Activated CD4-positive, alpha-beta T cell treated with anti-CD3 and anti-CD28 coated beads, Interleukin-2, Interleukin-4, amounts not matched to agents 100 ng/mL and 50 ng/mL, durations not matched to agents 16 hours and 8 hours (primary cell): ENCODE results near the gene TDRD9.

Experiments
- DNase-seq: peaks from one replicate; pipeline ENCODE4 v3.0.0-alpha.2; 2020; ENCODE audit warnings: low spot score

TDRD9 gene

DNA sequence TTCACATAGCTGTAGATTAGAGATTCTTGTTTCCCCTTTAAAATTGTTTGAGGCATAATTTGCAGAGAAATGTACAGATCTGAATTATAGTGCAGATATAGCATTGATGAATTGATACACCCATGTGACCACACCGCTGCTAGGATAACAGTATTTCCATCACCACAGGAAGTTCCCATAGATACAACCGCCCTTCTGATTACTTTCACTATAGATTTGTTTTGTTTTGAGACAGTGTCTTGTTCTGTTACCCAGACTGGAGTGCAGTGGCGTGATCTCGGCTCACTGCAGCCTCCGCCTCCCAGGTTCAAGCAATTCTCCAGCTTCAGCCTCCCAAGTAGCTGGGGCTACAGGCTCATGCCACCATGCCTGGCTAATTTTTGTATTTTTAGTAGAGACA, 148.5 kb downstream of the TDRD9 start:
- DNase-seq, result peak; percentile 46

- peak; percentile 90 for DNase-seq
Measured at GRCh38 chr14:104078031-104078455, 149.8 kb downstream of the TDRD9 start.

GRCh38 chr14:104080376-104081260, 152.4 kb downstream of the TDRD9 start:
- DNase-seq, result no peak

DNA sequence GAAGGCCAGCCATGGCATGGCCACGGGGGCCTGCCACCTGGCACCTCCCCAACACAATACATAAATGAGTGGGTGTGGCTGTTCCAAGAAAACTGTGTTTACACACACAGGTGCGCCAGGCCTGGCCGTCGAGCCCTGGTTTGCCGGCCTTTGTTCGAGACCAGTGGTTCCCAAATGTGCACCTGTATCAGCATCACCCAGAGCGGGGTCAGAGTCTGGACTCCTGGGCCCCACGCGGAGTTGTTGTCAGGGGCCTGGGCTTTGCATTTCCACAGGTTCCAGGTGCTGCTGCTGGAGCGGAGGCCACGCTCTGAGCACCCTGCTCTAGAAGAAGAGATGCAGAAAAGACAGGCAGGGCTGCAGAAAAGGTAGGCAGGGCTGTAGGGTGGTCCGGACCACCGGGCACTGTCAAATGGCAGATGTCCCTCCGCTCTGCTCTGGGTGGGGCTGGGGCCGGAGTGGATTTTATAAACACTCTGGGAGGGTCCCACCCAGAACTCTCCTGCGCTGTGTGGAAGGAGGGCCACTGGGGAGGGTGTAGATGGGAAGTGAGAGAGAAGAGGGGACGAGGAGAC, 153.1 kb downstream of the TDRD9 start:
- DNase-seq, result no peak

GRCh38 chr14:104081951-104082464, 153.8 kb downstream of the TDRD9 start:
- no peak for DNase-seq

- DNase-seq, result no peak
Measured at GRCh38 chr14:104082807-104083206, 154.6 kb downstream of the TDRD9 start.

- DNase-seq, result no peak
Measured at GRCh38 chr14:104084251-104085002, 156.2 kb downstream of the TDRD9 start.

DNA sequence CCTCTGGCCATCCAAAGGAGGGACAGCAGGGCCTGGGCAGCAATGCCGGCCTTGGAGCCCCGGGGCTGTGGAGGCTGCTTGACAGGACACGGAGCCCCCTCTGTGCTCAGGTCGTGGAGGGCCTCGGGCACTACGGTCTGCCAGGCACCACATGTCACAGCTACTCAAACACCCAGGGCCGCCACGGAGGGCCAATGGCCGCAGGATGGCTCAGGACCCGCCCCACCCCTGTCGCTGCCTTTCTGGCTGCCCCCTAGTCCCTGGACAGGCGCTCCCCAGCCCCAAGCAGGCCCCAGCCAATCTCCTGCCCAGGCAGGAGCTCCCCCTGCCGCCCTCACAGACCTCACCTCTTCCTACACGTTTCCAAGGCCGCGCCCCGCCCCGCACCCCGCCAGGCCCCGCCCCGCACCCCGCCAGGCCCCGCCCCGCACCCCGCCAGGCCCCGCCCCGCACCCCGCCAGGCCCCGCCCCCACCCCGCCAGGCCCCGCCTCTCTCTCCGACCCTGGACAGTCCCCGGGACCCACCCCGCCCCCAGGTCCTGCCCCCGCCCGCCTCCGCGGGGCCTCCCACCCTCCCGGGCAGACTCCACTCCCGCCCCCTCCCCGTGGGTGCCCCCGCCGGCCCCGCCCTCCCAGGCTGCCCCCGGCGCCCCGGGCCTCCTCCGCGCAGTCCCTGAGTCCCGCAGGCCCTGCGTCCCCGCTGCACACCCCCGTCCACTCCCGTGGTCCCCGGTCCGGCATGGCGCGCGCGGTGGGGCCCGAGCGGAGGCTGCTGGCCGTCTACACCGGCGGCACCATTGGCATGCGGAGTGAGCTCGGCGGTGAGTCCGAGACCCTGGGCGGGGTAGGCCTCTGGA, 157.0 kb downstream of the TDRD9 start, which contains the start of gene ASPG:
Gene ASPG, plus strand, starts transcription at position 669 of the 857 bp plus-strand sequence. Its CDS starts 71 bp downstream, at position 740.
- no peak for DNase-seq

DNA sequence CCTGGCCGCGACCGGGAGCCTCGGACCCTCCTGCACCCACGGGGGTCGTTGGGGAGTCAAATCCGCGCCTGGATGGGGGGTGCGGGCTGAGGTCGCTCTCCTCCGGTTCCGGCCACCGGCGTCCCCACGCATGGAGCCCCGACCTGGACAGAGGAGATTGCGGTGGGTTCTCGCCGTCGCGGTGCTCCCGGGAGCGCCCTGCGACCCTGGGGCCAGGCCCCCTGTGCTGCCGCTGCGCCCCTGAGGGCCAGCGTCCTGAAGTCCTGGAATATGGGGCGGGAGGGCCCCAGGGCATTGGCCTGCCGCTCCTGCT, 157.6 kb downstream of the TDRD9 start:
- DNase-seq, result no peak

GRCh38 chr14:104086210-104086660, 158.0 kb downstream of the TDRD9 start:
- no peak for DNase-seq

DNA sequence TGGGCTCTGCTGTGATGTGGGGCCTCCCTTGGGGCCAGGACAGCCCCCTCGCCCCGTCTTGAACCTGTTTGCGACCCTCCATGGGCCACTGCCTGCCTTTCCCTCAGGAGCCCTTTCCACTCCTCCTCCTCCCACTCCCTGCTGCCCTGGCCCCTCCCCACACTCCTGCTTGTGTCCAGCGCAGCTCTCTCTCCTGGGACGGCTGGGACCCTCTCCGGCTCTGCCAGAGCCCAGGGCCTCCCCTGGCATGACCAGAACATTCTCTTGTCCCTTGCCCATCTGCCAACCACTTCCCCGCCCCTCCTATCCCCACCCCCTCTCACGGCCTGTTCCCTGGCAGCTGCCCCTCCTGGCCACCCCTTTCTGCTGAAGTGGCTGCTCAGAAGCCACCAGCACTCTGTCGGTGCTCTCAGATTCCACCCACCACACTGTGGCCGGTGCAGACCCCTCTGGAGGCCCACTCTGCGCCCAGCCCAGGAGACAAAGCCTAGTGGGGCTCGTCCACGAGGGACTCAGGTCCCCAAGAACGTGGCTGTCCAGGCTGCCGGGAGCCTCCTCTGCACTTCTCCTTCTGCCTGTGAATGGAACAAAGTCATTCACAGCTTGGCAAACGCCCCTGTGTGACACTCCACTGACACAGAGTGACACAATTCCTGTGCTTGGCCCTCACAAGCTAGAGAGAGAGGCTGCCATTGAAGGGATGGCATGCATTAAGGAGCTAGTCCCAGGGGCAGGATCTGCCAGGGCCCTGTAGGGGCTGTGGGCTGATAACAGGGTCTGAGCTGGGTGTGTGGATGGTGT, 158.6 kb downstream of the TDRD9 start:
- DNase-seq, result no peak

DNA sequence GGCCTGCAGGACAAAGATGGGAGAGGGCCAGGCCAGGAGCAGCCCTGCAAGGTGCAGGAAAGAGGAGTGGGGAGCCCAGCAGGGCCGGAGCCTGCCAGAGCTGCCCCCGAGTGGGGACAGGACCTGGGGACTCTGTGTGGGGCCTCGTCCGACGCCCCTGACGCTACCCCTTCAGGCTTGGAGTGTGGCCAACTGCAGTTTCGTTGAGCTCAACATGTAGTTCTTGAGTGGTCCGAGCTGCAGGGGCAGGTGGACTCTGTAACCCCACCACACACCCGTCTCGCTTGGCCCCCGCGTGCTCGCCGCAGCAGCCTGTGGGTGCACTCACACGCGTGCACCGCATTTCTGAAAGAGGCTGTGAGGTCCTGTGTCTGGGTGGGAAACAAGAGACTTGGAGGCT, 159.2 kb downstream of the TDRD9 start:
- DNase-seq, result no peak

DNA sequence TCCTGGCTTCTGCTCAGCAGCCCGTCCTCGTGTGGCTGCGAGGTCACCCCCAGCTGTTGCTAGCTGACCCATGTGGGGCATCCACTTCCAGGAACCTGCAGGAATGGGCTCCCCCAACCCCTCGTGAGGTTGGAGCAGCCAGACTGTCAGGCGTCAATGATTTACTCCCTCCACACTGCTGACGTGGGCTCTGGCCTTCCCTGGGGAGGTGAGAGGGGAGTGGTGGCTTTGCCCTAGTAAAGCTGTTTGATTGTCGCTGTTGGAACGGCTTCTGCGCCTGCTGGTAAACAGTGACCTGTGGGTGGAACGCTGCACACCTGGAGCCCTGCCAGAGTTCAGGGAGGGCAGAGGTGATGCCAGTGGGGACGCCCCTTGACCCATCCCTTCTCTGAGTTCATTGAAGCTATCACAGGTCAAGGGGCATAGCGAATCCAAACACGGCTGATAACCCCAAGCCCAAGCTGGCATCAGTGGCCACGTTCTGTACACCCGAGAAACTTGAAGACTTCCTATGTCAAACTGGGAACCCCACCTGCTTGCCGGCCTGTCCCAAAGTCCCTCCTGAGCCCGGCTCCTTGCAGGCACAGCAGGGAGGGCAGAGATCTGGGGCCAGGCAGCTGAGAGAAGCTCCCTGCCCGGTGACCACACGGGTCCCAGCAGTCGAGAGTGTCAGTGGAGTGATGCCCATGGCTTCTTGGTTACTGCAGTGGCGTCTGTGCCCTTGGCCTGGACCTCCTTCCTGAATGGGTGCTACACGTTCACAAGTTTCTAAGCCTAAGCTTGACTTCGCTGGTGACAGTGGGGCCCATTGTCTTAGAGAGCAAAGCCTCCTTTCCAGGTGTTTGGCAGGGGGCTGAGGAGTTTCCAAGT, 160.0 kb downstream of the TDRD9 start:
- no peak for DNase-seq

DNA sequence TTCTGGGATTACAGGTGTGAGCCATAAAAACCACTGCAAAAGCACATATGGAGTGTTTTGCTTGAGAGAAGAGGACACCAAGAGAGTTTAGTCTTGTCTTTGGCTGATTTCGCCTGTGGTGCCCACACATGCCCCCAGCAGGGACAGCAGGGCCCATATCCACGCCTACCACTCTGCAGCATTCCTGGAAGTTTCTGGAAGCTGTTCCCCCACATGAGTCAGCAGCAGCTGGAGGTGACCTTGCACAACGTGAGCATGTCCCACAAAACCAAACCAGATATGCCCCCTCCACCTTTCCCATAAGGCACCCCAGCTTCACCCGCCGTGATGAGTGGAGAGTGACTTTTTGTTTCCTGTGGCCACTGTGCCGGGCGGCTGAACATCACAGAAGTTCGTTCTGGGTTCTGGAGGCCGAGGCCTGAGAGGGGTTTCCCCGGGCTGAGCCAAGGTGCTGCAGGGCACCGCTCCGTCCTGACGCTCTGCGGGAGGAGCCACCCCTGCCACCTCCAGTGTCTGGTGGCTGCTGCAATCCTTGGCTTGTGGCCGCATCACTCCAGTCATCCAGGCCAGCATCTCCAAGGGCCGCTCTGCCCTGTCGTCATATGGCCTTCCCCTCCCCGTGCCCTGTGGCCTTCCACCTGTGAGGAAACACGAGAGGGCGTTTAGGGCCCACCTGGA, 162.0 kb downstream of the TDRD9 start:
- DNase-seq, result no peak

DNA sequence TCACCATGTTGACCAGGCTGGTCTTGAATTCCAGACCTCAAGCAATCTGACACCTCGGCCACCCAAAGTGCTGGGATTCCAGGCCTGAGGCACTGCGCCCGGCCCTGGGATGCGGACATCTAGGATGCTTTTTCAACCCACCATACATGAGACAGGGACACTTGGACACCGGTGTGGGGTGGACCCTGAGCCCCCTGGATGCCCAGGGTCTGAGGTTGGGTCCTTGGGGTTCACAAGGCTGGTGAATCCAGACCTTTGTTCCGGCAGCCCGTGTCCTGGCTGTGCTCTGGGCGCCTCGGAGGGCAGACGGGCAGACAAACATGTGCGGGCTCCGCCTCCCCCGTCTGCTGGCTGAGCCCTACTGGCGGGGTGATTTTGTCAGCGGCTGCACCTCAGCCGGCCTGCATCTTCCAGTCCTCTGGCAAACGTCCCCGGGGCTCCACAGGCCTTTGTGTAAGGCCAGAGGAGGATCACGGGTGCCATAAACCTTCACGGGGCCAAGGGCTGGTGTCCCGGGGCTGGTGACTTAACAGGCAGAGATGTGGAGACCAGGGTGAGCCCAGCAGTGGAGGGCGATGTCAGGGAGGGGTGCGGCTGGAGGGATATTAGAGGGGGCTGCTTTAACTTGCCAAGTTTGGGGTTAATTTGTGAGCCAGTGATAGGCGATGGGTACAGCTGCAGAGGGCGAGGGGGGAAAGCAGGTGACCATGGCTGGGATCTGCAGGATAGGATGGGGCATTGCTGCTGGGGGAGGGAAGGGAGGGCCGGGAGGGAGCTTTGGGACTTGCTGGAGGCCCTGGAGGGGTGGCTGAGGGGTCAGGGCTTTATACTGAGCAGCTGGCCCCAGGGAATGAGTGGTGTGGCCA, 163.0 kb downstream of the TDRD9 start:
- DNase-seq, result no peak

GRCh38 chr14:104091927-104092771, 163.9 kb downstream of the TDRD9 start:
- no peak for DNase-seq

GRCh38 chr14:104092931-104093365, 164.7 kb downstream of the TDRD9 start:
- DNase-seq, result no peak
